HG02798 (cell line): ENCODE results near the gene TPGS1.

Source experiments
- ATAC-seq: cut with Tn5 transposase; IDR thresholded peaks from one replicate; pipeline ENCODE4 v1.9.1; 2021; ENCODE audit warnings: mild to moderate bottlenecking; ENCODE audit not compliant: unreplicated experiment, poor library complexity

Gene TPGS1

DNA sequence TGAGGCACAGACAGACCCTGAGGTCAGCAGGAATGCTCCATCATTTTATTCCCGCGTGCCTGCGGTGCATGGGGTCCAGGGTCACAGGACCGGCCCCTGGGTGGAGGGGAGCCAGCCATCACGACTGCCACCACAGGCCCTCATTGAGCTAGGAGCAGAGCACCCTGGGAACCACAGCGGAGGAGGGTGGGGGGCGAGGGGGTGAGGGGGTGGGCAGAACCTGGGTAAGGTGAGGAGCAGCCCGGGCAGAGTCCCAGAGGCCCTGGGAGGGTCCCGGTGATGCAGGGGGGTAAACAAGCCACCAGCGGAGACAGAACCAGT is 12.3 kb upstream of the TPGS1 start:
- ATAC-seq, result no peak

DNA sequence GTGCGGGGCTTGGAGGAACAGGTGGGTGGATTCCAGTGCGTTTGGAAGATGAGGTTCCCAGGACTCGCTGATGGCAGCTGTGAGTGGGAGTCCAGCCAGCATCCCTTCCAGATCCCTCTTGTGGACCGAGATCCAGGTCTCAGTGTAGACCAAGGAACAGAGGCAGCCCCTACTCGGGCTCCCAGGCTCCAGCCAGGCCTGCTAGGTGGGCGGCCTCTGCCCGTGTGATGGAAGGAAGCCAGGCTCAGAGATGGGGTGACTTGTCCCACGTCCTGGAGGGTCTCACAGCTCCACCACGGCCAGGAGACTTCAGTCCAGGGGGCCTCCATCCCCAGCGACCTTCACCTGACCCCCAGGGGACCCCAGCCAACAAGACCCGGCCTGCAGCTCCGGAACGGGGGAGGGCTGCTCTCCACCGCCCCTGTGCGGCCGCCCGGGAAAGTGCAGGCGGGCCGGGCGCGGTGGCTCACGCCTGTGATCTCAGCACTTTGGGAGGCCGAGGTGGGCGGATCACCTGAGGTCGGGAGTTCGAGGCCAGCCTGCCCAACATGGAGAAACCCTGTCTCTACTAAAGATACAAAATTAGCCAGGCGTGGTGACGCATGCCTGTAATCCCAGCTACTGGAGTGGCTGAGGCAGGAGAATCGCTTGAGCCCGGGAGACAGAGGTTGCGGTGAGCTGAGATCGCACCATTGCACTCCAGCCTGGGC is 11.7 kb upstream of the TPGS1 start:
- no peak for ATAC-seq

GRCh38 chr19:496112-496665 is 11.1 kb upstream of the TPGS1 start, which contains the start of gene MADCAM1:
MADCAM1 (plus strand) TSS chr19:496486; CDS start chr19:496500, 14 bp downstream.
- ATAC-seq, result no peak

DNA sequence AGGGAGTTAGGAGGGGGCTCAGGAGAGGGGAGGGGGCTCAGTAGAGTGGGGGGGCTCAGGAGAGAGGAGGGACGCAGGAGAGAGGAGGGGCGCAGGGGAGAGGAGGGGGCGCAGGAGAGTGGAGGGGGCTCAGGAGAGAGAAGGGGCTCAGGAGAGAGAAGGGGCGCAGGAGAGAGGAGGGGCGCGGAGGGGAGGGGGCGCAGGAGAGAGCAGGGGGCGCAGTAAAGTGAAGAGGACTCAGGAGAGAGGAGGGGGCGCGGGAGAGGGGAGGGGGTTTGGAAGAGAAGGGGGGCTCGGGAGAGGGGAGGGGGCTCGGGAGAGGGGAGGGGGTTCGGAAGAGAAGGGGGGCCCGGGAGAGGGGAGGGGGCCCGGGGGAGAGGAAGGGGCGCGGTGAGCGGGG is 10.3 kb upstream of the TPGS1 start:
- no peak for ATAC-seq

DNA sequence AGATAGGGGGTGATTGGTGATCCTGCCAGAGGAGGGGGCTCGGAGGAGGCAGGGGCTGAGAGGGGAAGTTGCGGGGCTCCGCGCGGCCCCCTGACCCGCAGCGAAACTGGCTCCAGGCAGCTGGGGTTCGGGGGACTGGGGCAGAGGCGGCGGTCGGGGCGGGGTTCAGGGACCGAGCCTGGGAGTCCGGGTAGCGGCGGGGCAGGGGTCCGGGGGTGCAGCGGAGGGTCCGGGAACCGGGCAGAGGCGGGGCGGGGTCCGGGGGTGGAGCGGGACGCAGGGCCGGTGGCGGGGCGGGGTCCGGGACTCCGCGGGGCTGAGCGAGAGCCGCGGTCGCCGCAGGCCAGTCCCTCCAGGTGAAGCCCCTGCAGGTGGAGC is 9.8 kb upstream of the TPGS1 start:
- ATAC-seq, result no peak

- ATAC-seq, result no peak
Observed at GRCh38 chr19:497869-498510, 9.3 kb upstream of the TPGS1 start.

GRCh38 chr19:498511-498891 is 8.8 kb upstream of the TPGS1 start:
- ATAC-seq, result no peak

DNA sequence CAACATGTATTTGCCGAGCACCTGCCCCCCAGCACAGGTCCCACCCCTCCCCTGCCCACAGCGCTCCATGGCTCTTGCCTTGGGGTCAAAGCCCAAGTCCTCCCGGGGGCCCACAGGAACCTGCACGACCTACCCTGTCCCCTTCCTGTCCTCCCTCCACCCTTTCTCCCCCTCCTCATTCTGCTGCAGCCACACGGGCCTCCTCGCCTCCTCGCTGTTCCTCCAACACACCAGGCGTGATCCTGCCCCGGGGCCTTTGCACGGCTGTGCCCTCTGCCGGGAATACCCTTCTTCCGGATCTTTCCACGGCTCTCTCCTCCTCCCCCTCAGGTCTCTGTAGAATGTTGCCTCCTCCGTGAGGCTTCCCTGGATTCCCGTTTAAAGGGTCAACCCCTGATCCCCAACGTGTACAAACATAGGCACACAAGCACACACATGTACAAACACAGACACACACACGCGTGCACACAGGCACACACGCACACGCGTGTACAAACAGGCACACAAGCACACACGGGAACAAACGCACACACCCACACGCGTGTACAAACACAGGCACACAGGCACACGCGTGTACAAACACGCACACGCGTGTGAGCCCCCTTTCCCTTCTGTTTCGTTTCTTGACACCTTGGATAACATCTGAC is 8.2 kb upstream of the TPGS1 start:
- ATAC-seq, result no peak

DNA sequence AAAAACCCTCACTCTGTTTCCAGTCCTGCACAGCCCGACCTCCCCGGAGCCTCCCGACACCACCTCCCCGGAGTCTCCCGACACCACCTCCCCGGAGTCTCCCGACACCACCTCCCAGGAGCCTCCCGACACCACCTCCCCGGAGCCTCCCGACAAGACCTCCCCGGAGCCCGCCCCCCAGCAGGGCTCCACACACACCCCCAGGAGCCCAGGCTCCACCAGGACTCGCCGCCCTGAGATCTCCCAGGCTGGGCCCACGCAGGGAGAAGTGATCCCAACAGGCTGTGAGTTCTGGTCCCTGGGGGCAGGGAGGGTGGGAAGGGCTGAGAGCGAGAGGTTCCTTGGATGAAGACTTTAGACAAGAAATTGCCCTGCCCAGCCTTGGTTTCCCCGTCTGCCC is 5.7 kb upstream of the TPGS1 start:
- ATAC-seq, result no peak

DNA sequence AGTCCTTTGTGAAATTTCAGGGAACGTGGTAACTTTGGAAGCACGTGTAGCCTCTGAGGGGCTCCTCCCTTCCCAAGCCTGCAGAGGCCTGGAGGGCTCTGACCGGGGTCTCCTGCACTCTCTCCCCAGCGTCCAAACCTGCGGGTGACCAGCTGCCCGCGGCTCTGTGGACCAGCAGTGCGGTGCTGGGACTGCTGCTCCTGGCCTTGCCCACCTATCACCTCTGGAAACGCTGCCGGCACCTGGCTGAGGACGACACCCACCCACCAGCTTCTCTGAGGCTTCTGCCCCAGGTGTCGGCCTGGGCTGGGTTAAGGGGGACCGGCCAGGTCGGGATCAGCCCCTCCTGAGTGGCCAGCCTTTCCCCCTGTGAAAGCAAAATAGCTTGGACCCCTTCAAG is 2.7 kb upstream of the TPGS1 start:
- no peak for ATAC-seq

DNA sequence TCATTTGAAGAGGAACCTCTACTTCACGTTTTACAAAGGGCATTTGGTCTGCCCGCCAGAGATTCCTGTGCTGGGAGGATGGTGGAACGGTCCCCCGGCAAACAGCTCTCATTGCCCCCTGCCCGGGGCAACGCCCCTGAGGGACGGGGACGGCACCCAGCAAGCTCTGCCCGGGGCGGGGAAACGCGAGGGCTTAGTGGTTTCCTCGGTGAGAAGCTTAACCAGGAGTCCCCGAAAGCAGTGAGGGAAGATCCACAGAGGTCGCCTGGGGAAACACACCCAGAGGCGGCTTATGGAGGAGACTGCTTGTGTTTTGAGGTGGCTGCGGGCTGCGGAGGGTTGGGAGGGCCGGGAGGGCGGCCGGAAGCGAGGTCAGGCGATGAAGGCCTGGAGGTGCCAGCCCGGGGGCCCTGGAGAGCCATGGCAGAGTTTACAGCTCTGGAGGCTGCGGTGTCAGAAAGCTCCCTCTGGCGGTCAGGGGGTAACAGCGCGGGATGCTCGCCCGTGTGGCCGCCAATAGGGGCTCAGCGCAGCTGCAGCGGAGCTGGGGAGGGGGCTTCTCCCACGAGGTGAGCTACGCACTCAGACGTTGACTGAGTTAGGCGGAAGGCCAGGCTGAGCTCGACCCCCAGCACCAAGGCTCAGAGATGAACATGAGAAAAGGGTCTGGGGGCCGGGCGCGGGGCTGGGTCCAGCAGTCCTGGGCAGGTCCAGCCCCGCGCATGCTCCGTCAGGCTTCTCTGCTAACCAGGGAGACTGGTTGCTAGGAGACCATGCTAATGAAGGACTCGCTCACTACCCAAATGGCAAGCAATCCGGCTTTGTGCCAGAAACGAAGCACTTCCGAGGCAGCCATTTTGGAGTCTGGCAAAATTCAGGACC is 652 bp upstream of the TPGS1 start:
- peak; percentile 76 for ATAC-seq

DNA sequence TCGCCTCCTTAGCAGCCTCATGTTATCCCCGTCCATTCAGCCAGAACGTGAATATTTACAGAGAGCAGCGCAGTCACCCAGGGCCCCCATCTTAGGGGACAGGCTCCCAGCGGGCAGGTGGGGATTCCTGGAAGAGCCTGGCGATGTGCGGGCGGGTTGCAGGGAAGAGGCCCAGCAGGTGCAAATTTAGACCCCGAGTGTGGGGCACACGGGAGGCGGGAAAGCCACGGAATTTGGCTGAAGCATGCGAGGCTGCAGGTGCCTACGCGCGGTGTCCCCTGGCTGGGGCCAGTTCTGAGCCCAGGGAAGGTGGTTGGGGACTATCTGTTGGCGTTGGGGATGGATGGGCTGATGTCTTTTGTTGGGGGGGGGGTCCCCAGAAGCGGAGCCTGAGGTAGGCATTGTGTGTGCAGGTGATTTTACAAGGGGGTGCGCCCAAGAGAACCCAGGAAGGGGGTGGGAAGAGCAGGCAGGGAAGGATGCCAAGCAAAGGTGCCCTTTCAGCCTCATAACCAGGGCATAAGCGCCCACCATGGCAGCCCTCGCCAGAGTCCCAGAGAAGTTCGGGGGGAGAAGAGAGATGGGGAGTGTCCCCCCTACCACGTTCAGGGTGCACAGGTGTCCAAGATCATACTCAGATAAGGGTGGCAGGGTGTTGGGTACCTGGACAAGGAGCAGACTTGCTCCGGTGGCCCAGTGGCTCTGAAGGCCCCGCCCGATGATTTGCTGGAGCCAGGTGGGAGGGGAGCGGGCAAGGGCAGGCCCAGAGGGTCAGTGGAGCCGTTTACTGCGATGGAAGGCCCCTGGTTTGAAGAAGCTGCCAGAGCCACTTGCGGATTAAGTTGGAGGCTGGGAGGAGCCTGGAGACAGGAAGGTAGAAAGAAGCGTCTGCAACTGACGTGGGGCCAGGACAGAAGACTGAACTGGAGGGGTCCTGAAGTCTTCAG is 1.2 kb downstream of the TPGS1 start:
- no peak for ATAC-seq

DNA sequence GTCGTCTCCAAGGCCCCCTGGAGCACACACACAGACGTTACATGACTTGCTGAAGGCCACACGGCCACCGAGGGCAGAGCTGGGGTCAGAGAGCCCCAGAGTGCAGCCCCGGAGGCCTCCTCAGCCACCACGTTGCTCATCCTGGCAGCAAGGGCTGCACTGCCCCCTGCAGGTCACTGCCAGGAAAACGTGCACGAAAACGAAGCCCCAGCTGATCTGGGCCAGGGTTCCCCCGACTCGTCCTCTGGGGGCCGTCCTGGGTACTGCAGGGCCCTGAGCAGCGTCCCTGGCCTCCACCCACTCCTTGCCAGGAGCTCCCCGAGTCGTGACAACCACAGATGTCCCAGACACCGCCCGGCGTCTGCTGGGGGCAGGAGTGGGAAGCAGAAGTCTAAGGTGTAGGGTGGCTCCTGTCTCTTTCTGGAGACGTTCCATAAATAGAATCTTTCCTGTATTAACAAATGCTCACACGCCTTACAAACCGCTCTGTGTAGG is 3.4 kb downstream of the TPGS1 start:
- peak; percentile 26 for ATAC-seq

GRCh38 chr19:511101-511851 is 4.0 kb downstream of the TPGS1 start:
- ATAC-seq, result no peak

GRCh38 chr19:512547-513365 is 5.5 kb downstream of the TPGS1 start:
- ATAC-seq, result no peak

DNA sequence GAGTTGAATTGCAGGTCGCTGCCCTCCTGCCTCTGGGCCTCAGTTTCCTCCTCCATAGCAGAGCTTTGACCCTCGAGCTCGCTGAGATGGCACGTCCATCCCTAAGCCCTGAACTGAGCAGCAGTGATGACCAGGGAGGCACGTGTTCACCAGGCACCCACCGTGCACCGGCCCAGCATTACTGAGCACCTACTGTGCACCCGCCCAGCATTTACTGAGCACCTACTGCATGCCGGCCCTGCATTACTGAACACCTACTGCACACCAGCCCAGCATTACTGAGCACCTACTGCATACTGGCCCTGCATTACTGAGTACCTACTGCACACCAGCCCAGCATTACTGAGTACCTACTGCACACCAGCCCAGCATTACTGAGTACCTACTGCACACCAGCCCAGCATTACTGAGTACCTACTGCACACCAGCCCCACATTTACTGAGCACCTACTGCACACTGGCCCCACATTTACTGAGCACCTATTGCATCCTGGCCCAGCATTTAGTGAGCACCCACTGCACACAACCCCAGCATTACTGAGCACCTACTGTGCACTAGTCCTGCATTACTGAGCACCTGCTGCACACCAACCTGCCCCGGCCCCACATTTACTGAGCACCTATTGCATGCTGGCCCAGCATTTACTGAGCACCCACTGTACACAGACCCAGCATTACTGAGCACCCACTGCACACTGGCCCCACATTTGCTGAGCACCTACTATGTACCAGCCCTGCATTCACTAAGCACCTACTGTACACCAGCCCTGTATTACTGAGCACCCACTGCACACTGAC is 6.3 kb downstream of the TPGS1 start:
- no peak for ATAC-seq

DNA sequence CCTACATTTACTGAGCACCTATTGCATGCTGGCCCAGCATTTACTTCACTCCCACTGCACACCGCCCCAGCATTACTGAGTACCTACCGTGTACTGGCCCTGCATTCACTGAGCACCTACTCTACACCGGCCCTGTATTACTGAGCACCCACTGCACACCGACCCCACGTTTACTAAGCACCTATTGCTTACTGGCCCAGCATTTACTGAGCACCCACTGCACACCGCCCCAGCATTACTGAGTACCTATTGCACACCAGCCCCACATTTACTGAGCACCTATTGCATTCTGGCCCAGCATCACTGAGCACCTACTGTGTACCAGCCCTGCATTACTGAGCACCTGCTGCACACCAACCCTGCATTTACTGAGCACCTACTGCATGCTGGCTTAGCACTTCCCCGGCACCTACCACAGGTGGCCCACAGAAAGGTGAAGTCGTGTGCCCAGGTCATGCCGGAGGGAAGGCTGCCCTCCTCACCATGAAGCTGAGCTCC is 6.9 kb downstream of the TPGS1 start:
- ATAC-seq, result no peak
